SH-SY5Y (cell line): ENCODE data around the gene CAP1.

ENCODE experiments used
- GATA2 ChIP-seq: IDR thresholded peaks from 2 replicates; pipeline ENCODE4 v1.6.1; 2011; ENCODE audit warnings: mild to moderate bottlenecking, low read depth, low read length
- GATA3 ChIP-seq: IDR thresholded peaks from 2 replicates; pipeline ENCODE4 v1.6.1; 2011; ENCODE audit warnings: low read depth, mild to moderate bottlenecking, low read length, moderate library complexity

GRCh38 chr1:40049725-40050124, 9.2 kb downstream of the CAP1 start:
- TF ChIP-seq GATA3: no peak
- TF ChIP-seq GATA2: no peak
